KBM-7 (cell line): ENCODE data around the gene WNT5A.

Experiments
- DNase-seq: peaks from one replicate; pipeline ENCODE4 v3.0.0-alpha.2; 2015
- in situ Hi-C: fragments of 300-500 bp; cut with MboI; formaldehyde crosslinking; loops from 2 replicates; pipeline ENCODE4 v1.14.3; 2020; ENCODE audit warnings: low sequenced_read_pairs, low pct_unique_long_range_greater_than_20kb, mixed read lengths

The WNT5A gene

DNA sequence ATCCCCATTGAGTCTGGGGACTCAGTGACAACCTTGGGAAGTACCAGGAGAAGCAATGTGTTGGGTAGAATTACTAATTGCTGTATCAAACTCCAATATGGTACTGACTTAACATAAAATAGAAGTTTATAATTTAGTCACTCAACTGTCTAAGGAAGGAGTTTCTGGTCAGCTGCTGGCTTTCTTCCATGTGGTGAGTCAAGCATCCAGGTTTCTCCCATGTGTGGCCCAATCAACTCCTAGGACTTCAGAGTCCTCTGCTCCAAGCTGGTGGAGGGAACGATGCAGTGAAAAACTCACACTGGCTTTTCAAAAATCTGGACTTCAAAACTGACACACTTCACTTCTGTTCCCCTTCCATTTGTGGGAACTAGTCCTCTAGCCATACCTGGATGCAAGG lies 25.2 kb downstream of the WNT5A start:
- in situ Hi-C loops: no loop called here
- no peak for DNase-seq

DNA sequence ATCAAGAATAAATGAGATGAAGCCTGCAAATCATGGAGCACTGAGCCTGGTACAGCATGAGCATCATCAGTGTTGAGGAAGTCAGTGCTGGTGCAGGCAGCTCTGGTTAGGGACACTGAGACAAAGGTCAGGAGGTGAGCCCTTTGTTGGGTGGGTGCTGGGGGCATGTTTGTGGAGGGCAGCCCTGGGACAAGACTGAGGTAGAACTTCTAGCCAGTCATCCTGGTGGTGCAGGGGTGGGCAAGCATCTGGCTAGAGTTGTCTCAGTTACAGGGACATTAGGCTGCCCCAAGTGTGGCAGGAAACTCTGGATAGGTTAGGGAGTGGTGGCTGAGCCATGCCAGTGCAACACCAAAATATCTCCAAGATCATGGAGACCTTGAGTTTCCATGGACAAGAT lies 27.3 kb downstream of the WNT5A start:
- in situ Hi-C loops: no loop called here
- no peak for DNase-seq

DNA sequence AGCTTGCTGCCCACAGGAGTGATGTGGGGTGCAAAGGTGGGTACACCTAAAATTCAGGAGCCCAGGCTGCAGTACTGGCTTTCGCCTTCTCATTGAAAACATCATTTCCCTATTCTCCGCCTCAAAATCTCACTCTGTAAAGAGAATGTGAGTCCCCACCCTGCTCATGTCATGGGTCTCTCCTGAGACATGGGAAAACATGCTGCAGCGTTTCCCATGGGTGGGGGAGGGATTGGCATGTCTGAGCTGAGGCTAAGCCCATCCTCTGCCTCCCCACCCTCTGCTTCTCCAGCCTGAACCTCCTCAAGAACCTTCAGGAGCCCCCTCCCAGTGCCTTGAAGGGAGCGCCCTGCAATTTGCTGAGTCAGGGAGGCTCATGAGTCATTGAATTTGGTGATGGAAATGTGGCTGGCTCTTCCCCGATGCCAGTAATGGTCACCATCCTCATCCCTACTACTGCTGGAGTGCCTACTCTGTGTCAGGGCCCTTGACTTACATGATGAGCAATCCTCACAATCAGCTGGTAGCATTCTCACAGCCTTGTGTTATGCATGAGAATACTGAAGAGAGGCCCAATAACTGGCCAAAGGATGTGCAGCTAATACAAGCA lies 28.8 kb downstream of the WNT5A start:
- in situ Hi-C loops: no loop called here
- DNase-seq: no peak

DNA sequence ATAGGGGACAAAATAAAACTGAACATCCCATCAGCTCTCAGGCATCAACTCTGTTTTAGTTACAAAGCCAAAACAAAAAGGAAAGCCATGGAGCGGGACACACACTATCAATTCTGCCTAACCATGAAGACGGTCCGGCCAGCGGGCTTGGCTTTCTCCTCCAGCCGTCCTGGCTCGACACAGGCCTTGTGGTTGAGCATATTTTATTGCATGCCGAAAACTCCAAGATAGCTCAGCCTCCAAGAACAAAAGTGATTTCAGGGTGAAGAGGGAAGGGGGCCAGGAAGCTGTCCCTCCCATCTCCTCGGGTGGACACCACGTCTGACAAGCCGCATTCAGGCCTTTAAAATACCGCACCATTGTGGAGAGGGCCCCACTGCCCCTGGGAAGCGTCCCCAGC lies 31.2 kb downstream of the WNT5A start:
- DNase-seq: no peak
- in situ Hi-C loops: no loop called here

DNA sequence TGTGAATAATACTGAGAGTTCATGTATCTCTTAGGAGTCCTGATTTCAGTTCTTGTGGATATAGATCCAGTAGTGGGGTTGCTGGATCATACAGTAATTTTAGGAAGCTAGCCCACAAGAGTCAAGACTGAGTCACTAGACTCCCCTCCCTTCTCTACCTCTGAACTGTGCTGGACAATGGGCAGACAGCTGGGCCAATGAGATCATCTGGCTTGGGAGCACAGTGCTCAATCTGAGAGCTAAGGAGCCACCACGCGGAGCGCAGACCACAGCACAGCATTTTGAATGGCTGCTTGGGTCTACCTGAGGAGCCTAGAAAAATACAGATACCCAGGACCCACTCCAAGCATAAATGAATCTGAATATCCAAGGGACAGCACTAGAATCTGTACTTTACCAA lies 32.5 kb downstream of the WNT5A start:
- in situ Hi-C loops: no loop called here
- no peak for DNase-seq

DNA sequence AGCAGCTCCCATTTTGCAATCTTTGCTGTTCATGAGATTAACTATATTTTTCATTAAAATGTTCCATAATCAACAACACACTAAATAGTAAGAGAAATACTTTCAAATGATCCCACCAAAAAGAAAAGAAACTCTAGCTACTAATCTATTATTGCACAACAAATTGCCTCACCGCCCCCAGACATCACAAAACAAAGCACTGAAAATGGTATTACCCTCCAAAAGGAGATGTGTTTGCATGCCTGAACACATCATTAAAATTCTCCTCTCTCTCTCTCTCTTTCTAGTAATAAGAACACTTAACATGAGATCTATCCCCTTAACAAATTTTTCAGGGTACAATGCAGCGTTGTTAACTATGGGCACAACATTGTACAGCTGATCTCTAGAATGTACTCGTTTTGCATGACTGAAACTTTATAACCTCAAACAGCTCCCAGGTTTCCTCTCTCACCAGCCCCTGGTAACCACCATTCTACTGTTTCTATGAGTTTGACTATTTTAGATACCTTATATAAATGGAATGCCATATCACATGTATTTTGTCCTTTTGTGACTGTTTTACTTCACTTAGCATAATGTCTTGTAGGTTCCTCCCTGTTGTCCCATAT lies 33.1 kb downstream of the WNT5A start:
- DNase-seq: no peak
- in situ Hi-C loops: no loop called here

DNA sequence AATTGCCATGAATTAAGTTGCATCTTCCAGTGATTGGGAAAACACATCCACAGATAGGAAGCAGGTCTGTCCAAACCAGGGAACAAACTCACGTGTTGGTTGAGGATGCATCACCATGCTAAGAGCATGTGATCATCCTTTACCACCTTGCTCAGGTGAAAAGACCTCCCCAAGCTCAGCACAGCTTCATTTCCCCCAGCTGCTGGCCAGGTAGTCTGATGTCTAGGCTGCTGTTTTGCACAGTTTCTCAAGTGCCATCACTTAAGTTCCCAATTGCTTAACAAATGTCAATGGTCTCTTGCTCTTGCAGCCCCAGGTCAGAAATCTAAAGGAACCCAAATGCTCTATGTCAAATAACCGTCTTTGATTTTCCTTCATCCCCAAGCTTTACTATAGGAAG lies 34.2 kb downstream of the WNT5A start:
- no peak for DNase-seq
- in situ Hi-C loops: no loop called here

DNA sequence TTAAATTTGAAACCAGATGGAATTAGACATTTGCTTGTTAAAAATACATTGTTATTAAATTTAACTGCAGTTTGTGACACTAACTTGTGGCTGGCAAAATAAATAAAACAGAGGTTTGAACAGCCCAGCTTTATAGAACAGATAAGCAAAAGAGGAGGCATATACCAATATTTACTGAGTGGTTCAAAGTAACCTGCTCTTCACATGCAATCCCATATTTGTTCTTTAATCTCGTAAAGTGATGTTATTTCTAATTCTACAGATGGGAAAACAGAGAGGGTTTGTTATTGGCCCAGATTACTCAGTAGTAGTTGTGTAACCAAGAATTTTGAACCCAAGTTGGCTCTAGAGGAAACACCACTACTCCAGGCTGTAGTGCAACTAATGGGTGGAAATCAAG lies 37.6 kb downstream of the WNT5A start:
- DNase-seq: no peak
- in situ Hi-C loops: no loop called here

DNA sequence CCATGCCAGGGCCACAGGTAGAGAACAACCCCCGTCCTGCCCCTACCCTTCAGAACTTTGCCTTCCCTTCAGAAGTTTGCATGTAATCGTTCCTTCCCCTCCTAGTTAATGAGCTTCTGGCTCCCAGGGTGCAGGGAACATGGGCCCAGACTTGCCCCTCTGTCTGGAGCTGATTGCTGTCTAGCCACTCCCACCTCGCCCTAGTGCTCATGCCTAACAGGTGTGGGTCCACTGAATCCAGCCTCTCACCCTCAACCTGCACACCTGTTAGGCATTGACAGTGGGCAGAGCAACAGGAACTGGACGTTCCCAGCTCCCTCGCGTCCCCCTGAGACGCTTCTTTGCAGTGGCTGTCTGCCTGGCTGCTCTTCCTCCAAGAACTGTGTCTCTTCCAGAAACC lies 40.3 kb downstream of the WNT5A start:
- in situ Hi-C loops: no loop called here
- DNase-seq: no peak

DNA sequence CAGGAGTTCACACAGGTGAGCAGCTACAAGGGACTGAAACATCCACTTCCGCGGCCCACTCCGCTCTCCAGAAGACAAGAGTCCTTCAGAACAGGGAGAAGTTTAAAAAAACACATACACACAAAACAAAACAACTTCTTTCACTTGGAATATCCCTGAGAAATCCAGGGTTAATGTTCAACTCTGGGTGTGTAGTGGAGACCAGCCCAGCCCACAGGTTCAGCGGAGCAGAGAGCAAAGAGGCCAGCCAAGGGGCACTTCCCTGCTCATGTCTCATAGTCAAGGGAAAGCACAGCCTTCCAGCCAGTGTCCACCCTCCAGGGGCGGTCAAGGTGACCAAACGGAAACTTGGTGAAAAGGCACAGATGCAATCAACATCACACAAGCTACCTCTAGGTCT lies 41.6 kb downstream of the WNT5A start:
- in situ Hi-C loops: no loop called here

DNA sequence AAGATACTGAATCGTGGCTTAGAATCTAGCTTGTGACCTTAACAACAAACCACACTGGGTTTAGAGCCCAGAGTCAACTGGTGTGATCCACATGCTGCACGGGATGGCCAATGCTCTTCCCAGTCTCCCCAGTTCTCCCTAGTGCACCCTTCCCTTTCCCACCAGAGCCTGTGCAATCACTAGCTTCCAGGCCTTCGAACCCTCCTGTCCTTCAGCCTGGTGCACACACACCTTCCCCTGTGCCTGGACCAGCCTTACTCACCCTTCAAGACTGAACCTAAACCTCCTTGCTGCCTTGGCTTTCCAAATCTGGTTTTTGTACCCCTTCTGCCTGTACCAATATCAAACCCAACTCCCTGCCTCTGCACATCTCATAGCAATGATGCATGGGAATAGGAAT lies 43.8 kb downstream of the WNT5A start:
- in situ Hi-C loops: no loop called here

More for the DNA sequence above, 41.6 kb downstream of the WNT5A start:
- no peak for DNase-seq

DNA sequence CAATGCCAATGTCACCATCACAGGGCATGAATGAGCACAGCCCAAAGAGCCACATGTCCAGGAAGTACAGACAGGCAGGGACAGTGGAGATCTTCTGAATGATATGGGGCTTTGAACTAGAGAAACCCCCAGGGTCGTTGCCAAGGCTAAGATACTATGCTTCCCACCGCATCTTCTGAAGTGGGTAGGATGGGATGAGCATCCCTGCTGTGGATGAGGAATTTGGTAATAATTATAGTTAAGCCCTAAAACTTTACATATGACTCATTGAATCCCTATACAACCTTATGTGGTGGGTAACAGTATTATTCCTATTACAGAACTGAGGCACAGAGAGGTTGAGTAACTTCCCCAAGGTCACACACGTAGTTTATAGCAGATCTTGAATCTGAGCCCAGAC lies 44.2 kb downstream of the WNT5A start:
- in situ Hi-C loops: no loop called here

More for the DNA sequence above, 43.8 kb downstream of the WNT5A start:
- DNase-seq: no peak

DNA sequence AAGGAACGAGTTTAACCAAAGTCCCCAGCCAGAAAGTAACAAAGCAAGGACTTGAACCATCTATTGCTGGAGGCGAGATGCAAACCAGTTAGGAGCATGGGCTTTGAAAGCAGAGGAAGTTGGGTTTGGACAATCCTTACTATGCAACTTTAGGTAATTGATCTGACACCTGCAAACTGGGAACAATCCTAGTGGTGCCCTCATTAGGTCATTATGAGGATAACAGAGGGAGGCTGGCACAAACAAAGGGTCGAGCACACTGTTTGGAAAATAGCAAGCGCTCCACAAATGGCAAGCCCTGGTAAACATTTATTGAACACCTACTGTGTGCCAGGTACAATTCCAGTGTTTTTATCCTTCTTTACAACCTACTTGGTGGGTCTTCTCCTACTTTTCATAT lies 45.6 kb downstream of the WNT5A start:
- DNase-seq: no peak
- in situ Hi-C loops: no loop called here

More for the DNA sequence above, 44.2 kb downstream of the WNT5A start:
- DNase-seq: no peak

DNA sequence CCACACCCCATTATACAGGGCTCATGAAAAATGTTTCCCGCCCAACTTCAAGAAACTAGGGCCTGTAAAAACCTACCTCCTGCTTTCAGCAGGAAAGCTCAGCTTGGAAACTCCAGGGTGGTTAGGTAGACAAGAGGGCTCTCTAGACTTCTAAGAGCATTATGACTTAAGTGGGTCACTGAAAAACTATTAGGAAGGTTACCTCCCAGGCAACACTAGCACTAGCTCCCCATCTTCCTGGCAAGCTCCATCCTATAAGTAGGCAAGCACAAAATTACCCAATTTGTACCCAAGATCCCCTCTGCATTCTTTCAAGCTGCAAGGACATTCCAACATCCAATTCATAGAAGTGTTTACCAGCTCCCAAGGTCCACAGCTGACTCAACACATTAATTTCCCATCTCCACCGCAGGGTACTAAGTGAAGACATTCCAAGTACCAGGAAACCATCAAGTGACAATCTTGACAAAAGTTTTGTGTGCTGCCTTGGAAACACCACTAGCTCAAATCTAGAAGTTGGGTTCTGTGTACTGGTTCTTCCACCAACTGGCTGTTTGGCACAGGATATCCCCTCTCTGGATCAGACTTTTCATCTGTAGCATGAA lies 46.9 kb downstream of the WNT5A start:
- DNase-seq: no peak
- in situ Hi-C loops: no loop called here

DNA sequence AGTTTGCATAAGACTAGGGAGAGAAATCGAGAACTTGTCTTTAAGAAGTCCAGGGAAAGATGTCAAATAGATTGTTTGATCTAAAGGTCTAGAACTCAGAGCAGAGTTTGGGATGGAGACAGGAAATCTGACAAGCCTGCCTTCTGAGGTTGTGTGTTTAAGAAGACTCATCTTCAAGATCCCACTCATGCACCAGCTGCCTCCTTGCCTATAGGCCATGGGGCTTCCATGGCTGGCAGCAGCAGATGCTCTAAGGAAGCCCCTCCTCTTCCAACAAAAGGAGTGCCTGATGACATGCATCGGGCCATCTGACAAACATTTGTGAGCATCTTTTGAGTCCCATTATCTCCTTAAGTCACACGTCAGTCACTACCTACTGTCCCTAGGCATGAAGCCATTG lies 47.4 kb downstream of the WNT5A start:
- DNase-seq: no peak
- in situ Hi-C loops: no loop called here

DNA sequence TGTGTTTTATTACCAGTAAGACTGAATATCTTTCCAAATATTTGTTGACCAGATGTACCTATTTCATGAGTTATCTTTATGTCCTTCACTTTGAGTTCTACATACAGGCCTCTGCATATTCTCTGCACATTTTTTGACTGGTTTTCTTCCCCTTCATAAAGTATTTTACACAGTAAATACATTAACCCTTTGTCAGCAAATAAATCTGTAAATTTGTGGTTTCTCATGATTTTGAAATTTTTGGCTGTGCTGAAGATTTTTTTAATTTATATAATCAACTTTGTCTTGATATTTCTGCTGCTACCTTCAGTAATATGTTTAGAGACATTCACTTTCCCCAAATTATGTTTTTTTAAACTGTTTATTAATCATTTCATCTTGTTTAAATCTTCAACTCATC lies 50.5 kb downstream of the WNT5A start:
- in situ Hi-C loops: no loop called here
- DNase-seq: no peak

DNA sequence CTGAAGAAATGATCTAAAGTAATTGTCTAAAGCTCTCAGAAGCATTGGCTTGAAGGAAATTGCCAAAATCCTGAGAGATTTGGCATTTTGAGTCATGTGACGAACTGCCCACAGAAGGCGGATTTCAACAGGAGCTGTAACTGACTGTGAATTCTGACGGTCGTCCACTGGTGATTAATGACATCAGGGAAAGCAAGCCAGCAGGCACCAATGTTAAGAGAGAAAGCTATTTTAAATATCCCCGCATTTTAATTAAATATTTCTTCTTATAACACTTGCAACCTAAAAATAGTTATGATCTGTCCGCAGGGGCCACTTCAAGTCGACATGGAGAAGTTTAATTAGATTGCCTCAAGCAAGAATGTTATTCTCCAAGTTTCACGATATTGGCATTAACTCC lies 51.6 kb downstream of the WNT5A start:
- DNase-seq: no peak
- in situ Hi-C loops: no loop called here

DNA sequence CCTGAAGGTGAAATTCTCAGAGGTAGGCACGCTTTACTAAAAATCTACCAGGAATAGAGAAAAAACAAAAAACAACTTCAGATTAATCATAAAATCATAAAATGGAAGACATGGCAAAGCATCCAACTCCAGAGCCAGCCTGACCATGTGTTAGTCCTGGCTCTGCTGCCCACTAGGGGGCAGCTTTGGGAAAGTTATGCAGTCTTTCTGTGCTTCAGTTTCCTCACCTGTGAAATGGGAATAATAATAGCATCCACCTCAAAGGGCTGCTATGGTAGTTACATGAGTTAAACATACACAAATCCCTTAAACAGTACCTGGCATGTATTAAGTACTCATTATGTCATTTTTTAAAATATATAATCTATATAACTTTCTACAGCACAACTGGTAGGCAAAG lies 52.3 kb downstream of the WNT5A start:
- peak; percentile 5 for DNase-seq
- in situ Hi-C loops: no loop called here

DNA sequence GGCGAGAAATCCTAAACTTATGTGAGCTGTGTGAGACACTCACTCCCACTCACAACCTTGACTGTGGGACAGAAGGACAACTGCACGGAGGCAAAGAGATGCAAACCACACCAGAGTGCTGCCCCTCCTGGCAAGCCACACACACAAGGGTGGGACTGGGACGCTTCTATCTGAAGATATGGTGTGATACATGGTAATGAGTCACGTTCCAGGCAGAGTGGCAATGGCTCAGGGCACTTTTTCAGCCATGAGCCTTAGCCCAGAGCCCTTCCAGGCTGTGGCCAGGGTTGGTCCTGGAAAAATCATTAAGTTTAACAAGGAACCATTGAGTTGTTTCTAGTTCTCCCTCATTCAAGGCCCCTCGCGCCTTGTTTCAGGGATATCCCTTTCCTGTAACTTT lies 56.1 kb downstream of the WNT5A start:
- in situ Hi-C loops: no loop called here
- no peak for DNase-seq

DNA sequence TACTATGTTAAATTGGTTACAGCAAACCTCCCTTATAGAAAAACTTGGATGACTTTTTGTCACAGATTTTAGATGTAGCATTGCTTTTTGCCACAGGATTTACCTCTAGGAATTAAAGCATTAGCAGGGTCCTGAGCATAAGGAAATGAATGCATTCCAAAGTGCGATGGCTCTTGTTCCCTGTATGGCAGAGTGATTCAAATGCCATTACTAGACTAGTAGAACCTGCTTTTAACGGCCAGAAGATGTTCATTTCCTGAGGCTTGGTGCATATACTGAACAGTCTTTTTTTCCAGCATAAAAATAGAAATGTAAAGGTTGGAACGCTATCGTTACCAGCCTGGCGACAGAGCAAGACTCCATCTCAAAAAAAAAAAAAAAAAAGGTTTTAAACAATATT lies 59.4 kb downstream of the WNT5A start:
- no peak for DNase-seq
- in situ Hi-C loops: no loop called here

DNA sequence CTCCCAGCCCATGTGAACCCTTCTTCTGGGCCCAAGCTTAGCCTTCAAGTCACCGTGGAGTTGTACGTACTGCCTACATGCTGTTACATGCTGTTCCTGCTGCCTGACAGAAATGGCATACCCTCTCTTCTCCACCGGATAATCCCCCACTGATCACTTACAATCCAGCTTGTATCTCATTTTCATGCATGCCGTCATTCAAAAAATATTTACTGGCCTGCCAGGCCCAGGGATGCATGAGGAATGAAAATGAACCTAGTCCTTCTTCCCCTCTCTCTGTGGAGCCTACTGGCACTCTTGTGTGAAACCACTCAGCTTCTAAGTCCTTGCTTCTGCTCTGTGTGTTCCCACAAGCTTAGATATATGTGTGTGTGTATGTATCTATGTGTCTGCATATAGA lies 60.6 kb downstream of the WNT5A start:
- DNase-seq: no peak
- in situ Hi-C loops: no loop called here
